Measurements from ENCODE around the gene MDM4.

- TF ChIP-seq ZNF384 (IDR thresholded peaks at IDR 0.05) (no peak), HDGF (IDR thresholded peaks at IDR 0.05; ENCODE audit: borderline replicate concordance) (no peak), SP1 (IDR thresholded peaks at IDR 0.05) (no peak), CTBP1 (IDR thresholded peaks at IDR 0.05; ENCODE audit: borderline replicate concordance) (no peak), ELF4 (IDR thresholded peaks at IDR 0.05) (no peak), LEF1 (IDR thresholded peaks at IDR 0.05; ENCODE audit: borderline replicate concordance) (no peak)
These were observed 47.1 kb downstream of the MDM4 start for GRCh38 chr1:204563307-204563706.
